ENCODE data around the gene SDR42E2. TPM values are rescaled to one million over a fixed set of nuclear protein-coding genes. Genes with fewer than 3 reads are reported as not detected.

The SDR42E2 gene
- total and polyA plus RNA-seq, 2 of the 8 experiments (the other 6 are each of a cell fraction or from before 2014, with no cell fraction given): 0.08 TPM; not detected in 1

GRCh38 chr16:22214889-22215288 is 52.6 kb downstream of the SDR42E2 start:
- no peaks in the 10 kb centered on the region; a peak in 1 of 8 replicates for H3K36me3 ChIP-seq (ENCODE audit: control insufficient read depth in 2 of 4, insufficient read depth in 4 of 4, low read length in 3 of 4)
- peaks cover 3% of the 10 kb centered on the region; the same call in 1 of the 2 replicates for H3K79me1 ChIP-seq (ENCODE audit: low read depth, low read length)
- H2AFZ ChIP-seq (ENCODE audit: low read length): no peak overlapping the region
- ChIA-PET POLR2A (ENCODE audit: partially characterized antibody) (interaction anchor here (2.1 kb wide), 1 partner anchor 9 kb away, joined by 10 read pairs; the partner anchor contains the start of gene EEF2K), CTCF (ENCODE audit: partially characterized antibody) (interaction anchor here (3.2 to 11.1 kb wide), 2 partner anchors 9 to 11 kb away, joined by 11 to 66 read pairs; partner anchors contain the start of gene EEF2K)
- H4K8ac ChIP-seq (ENCODE audit: extremely low read depth, insufficient read depth, low read length): no peak overlapping the region
- no peak overlapping the region for H2BK12ac ChIP-seq (ENCODE audit: low read depth, low read length)
- H3K4ac ChIP-seq (replicated peaks; ENCODE audit: insufficient read length, low read depth, low read length): no peak overlapping the region
- no peak overlapping the region for H2BK120ac ChIP-seq (replicated peaks; ENCODE audit: low read depth, low read length)
- no peak overlapping the region for H3K9ac ChIP-seq (replicated peaks in 1 of 4; ENCODE audit: extremely low read depth in 1 of 4, low read depth in 3 of 4, low read length in 3 of 4)
- H2BK5ac ChIP-seq (ENCODE audit: low read depth, low read length): no peak overlapping the region
- H3K4me1 ChIP-seq (replicated peaks in 1 of 4; ENCODE audit: control insufficient read depth in 3 of 4, insufficient read depth in 4 of 4, low read length in 3 of 4): no peaks in the 10 kb centered on the region
- H2AK5ac ChIP-seq (ENCODE audit: low read depth, low read length): no peak overlapping the region
- peaks cover 0 to 6% of the 10 kb centered on the region in 2 experiments; a peak in 1 of 4 replicates for H3K9me3 ChIP-seq (ENCODE audit: insufficient read depth in 2 of 2, low read depth in 1 of 2, low read length in 1 of 2)
- 79% methylated on average over 3 of the region's 3 CpGs; no CpG with 5 or more reads in 1 of the 2 experiments for WGBS, 2 experiments (ENCODE audit: extremely low coverage in 1 of 2, insufficient coverage in 1 of 2, insufficient read length in 1 of 2, insufficient replicate concordance in 2 of 2, low coverage in 1 of 2, low lambda C conversion rate in 2 of 2, missing lambda C conversion rate in 1 of 2)
- no peak overlapping the region for H3K14ac ChIP-seq (ENCODE audit: insufficient read length)
- no peak overlapping the region for H4K91ac ChIP-seq (replicated peaks; ENCODE audit: insufficient read length, low read length)
- H3K79me2 ChIP-seq (ENCODE audit: control insufficient read depth in 1 of 2, insufficient read depth in 2 of 2, low read length in 2 of 2): peaks cover 0 to 25% of the 10 kb centered on the region in 2 experiments; a peak in 2 of 4 replicates
- no peak overlapping the region for H3K56ac ChIP-seq (replicated peaks; ENCODE audit: insufficient read length, low read depth, low read length)
- no peak overlapping the region for H4K5ac ChIP-seq (ENCODE audit: insufficient read length, low read depth, low read length)
- peaks cover 0 to 3% of the 10 kb centered on the region in 2 experiments for H4K20me1 ChIP-seq (replicated peaks in 1 of 2; ENCODE audit: control insufficient read depth in 1 of 2, insufficient read depth in 2 of 2, low read length in 2 of 2)
- no peaks in the 10 kb centered on the region for H3K27me3 ChIP-seq (replicated peaks in 1 of 4; ENCODE audit: control insufficient read depth in 3 of 4, extremely low read depth in 1 of 4, insufficient read depth in 3 of 4, low read length in 3 of 4)
- no peak overlapping the region for H3K27ac ChIP-seq (ENCODE audit: low read depth, low read length)
- H3K4me2 ChIP-seq (ENCODE audit: insufficient read depth in 1 of 2, low read depth in 2 of 2, low read length in 2 of 2): no peak overlapping the region
- DNase-seq (ENCODE audit: low read depth in 1 of 2, low spot score in 2 of 2) (no peak), FAIRE-seq (no peak)
- H2BK15ac ChIP-seq (ENCODE audit: low read length): no peak overlapping the region
- no peak overlapping the region for H3K23ac ChIP-seq (ENCODE audit: insufficient read length)
- no peak overlapping the region for H3K18ac ChIP-seq (ENCODE audit: extremely low read depth, low read length)
- H3K4me3 ChIP-seq (ENCODE audit: extremely low read depth in 1 of 4, insufficient read depth in 2 of 4, low read depth in 3 of 4, low read length in 4 of 4): no peak overlapping the region
- H2BK20ac ChIP-seq (ENCODE audit: low read length): no peak overlapping the region
- no peaks in the 10 kb centered on the region for H3K23me2 ChIP-seq (ENCODE audit: low read depth, low read length)
- TF ChIP-seq ATF2 (IDR thresholded peaks at IDR 0.05; ENCODE audit: low read length) (no peak), BRCA1 (IDR thresholded peaks at IDR 0.05; ENCODE audit: low read depth, low read length) (no peak), RNF2 (IDR thresholded peaks at IDR 0.05; ENCODE audit: borderline replicate concordance, low read depth, low read length, missing control alignments, poor library complexity, severe bottlenecking) (no peak), JUND (IDR thresholded peaks at IDR 0.05; ENCODE audit: low read length) (no peak), BACH1 (IDR thresholded peaks at IDR 0.05; ENCODE audit: low read length) (no peak), PHF8 (conservative IDR thresholded peaks at IDR 0.05; ENCODE audit: low read depth, low read length) (no peak), SIX5 (IDR thresholded peaks at IDR 0.05; ENCODE audit: low read depth, low read length) (no peak), SRF (IDR thresholded peaks at IDR 0.05; ENCODE audit: low read depth, low read length) (no peak), TCF12 (IDR thresholded peaks at IDR 0.05; ENCODE audit: low read depth, low read length) (no peak), NRF1 (IDR thresholded peaks at IDR 0.05; ENCODE audit: low read depth, low read length) (no peak), CTBP2 (IDR thresholded peaks at IDR 0.05; ENCODE audit: borderline replicate concordance, insufficient read depth, insufficient read length, low read length) (no peak), JUN (IDR thresholded peaks at IDR 0.05; ENCODE audit: low read depth, low read length) (no peak), EGR1 (IDR thresholded peaks at IDR 0.05; ENCODE audit: borderline replicate concordance, low read depth, low read length) (no peak)
